H9 (cell line): ENCODE data around the gene GDPGP1. TPM values are rescaled to one million over a fixed set of nuclear protein-coding genes. Genes with fewer than 3 reads are reported as not detected.
A peak's percentile ranks its signal among the peaks of the same experiment; 100 is the strongest.

Source experiments
- DNase-seq: peaks from one replicate; pipeline ENCODE4 v3.0.0-alpha.2; 2017
- H2AFZ ChIP-seq: one replicate; pipeline ENCODE4 v1.6.1; 2013; ENCODE audit warnings: mild to moderate bottlenecking, low read length, control low read depth, moderate library complexity
- H2AK5ac ChIP-seq: 2 replicates; pipeline ENCODE4 v1.6.1; 2013; ENCODE audit warnings: low read length, control low read depth, mixed read lengths; ENCODE audit not compliant: insufficient read length
- H2BK120ac ChIP-seq: one replicate; pipeline ENCODE4 v1.6.1; 2013; ENCODE audit warnings: low read depth, mild to moderate bottlenecking, low read length, control low read depth, inconsistent platforms; ENCODE audit not compliant: poor library complexity, severe bottlenecking
- H2BK12ac ChIP-seq: 2 replicates; pipeline ENCODE4 v1.6.1; 2013; ENCODE audit warnings: low read length, control low read depth, mixed read lengths, low read depth; ENCODE audit not compliant: insufficient read length
- H2BK15ac ChIP-seq: 2 replicates; pipeline ENCODE4 v1.6.1; 2013; ENCODE audit warnings: low read depth, low read length, control low read depth
- H2BK20ac ChIP-seq: one replicate; pipeline ENCODE4 v1.6.1; 2013; ENCODE audit warnings: low read depth, mild to moderate bottlenecking, low read length, control low read depth, inconsistent platforms; ENCODE audit not compliant: poor library complexity, severe bottlenecking
- H2BK5ac ChIP-seq: 2 replicates; pipeline ENCODE4 v1.6.1; 2013; ENCODE audit warnings: low read length, control low read depth, mixed read lengths; ENCODE audit not compliant: insufficient read length
- H3K14ac ChIP-seq: 2 replicates; pipeline ENCODE4 v1.6.1; 2013; ENCODE audit warnings: low read length, control low read depth; ENCODE audit not compliant: insufficient read depth
- H3K18ac ChIP-seq: 2 replicates; pipeline ENCODE4 v1.6.1; 2013; ENCODE audit warnings: low read depth, mild to moderate bottlenecking, mixed read lengths, low read length, control low read depth; ENCODE audit not compliant: insufficient read length
- H3K23ac ChIP-seq: 2 replicates; pipeline ENCODE4 v1.6.1; 2013; ENCODE audit warnings: low read length, control low read depth, mixed read lengths, low read depth; ENCODE audit not compliant: insufficient read length
- H3K23me2 ChIP-seq: 2 replicates; pipeline ENCODE4 v1.6.1; 2013; ENCODE audit warnings: low read depth, mild to moderate bottlenecking, mixed read lengths, low read length, control low read depth; ENCODE audit not compliant: insufficient read length, poor library complexity, severe bottlenecking
- H3K27ac ChIP-seq: 2 replicates; pipeline ENCODE4 v1.5.1; 2013; ENCODE audit warnings: low read length, control low read depth, mixed read lengths, low read depth; ENCODE audit not compliant: insufficient read length
- H3K27me3 ChIP-seq: 2 replicates; pipeline ENCODE4 v1.6.1; 2013; ENCODE audit warnings: low read length, control low read depth, inconsistent platforms; ENCODE audit not compliant: insufficient read depth
- H3K4ac ChIP-seq: 2 replicates; pipeline ENCODE4 v1.6.1; 2013; ENCODE audit warnings: low read depth, mild to moderate bottlenecking, control low read depth, inconsistent platforms, low read length, moderate library complexity
- H3K4me1 ChIP-seq: 2 replicates; pipeline ENCODE4 v1.6.1; 2013; ENCODE audit warnings: low read length, control low read depth, inconsistent platforms; ENCODE audit not compliant: insufficient read depth
- H3K4me2 ChIP-seq: 2 replicates; pipeline ENCODE4 v1.6.1; 2013; ENCODE audit warnings: low read length, control low read depth, mixed read lengths; ENCODE audit not compliant: insufficient read length, insufficient read depth
- H3K56ac ChIP-seq: 2 replicates; pipeline ENCODE4 v1.6.1; 2013; ENCODE audit warnings: low read depth, mild to moderate bottlenecking, mixed read lengths, low read length, control low read depth; ENCODE audit not compliant: insufficient read length
- H3K79me1 ChIP-seq: 2 replicates; pipeline ENCODE4 v1.6.1; 2013; ENCODE audit warnings: low read depth, mild to moderate bottlenecking, moderate library complexity, low read length, control low read depth, inconsistent platforms; ENCODE audit not compliant: insufficient read depth, poor library complexity, severe bottlenecking
- H3K79me2 ChIP-seq: 2 replicates; pipeline ENCODE4 v1.6.1; 2013; ENCODE audit warnings: low read length, control low read depth, inconsistent platforms; ENCODE audit not compliant: insufficient read depth
- H3K9ac ChIP-seq: 2 replicates; pipeline ENCODE4 v1.6.1; 2013; ENCODE audit warnings: low read length, control low read depth, mixed read lengths; ENCODE audit not compliant: insufficient read length; ENCODE audit errors: extremely low read depth
- H3K9me3 ChIP-seq: one replicate; pipeline ENCODE4 v1.6.1; 2013; ENCODE audit warnings: low read depth, low read length, inconsistent platforms; ENCODE audit not compliant: control insufficient read depth
- H3T11ph ChIP-seq: one replicate; pipeline ENCODE4 v1.6.1; 2013; ENCODE audit warnings: mild to moderate bottlenecking, low read length, control low read depth, inconsistent platforms
- H4K20me1 ChIP-seq: one replicate; pipeline ENCODE4 v1.6.1; 2013; ENCODE audit not compliant: control insufficient read depth, insufficient read length, insufficient read depth
- H4K5ac ChIP-seq: 2 replicates; pipeline ENCODE4 v1.6.1; 2013; ENCODE audit warnings: low read depth, mild to moderate bottlenecking, mixed read lengths, low read length, control low read depth; ENCODE audit not compliant: insufficient read length
- H4K8ac ChIP-seq: replicated peaks from 2 replicates; pipeline ENCODE4 v1.6.1; 2013; ENCODE audit warnings: low read length, control low read depth, mixed read lengths, low read depth; ENCODE audit not compliant: insufficient read length
- H4K91ac ChIP-seq: 2 replicates; pipeline ENCODE4 v1.6.1; 2013; ENCODE audit warnings: low read depth, mild to moderate bottlenecking, moderate library complexity, mixed read lengths, low read length, control low read depth; ENCODE audit not compliant: insufficient read length
- H3K27ac Mint-ChIP-seq, 3 experiments: 2 replicates in 2 of 3; 3 replicates in 1 of 3; pipeline ENCODE4 v1.8.0; 2020 to 2021; ENCODE audit warnings: mixed read lengths in 3 of 3, mild to moderate bottlenecking in 1 of 3, moderate library complexity in 1 of 3
- H3K27me3 Mint-ChIP-seq: 2 replicates; pipeline ENCODE4 v1.8.0; 2021; ENCODE audit warnings: low read depth, mild to moderate bottlenecking, moderate library complexity, mixed read lengths
- H3K36me3 Mint-ChIP-seq, 3 experiments: 2 replicates in 2 of 3; 3 replicates in 1 of 3; pipeline ENCODE4 v1.8.0; 2020 to 2021; ENCODE audit warnings: low read depth in 3 of 3, mixed read lengths in 3 of 3; ENCODE audit not compliant: insufficient read depth in 1 of 3
- H3K4me1 Mint-ChIP-seq, 2 experiments: 2 replicates each; pipeline ENCODE4 v1.8.0; 2020; ENCODE audit warnings: mixed read lengths in 2 of 2
- H3K4me3 Mint-ChIP-seq, 2 experiments: 2 replicates in 1 of 2; 3 replicates in 1 of 2; pipeline ENCODE4 v1.8.0; 2020 to 2021; ENCODE audit warnings: mild to moderate bottlenecking in 2 of 2, mixed read lengths in 2 of 2, moderate library complexity in 1 of 2
- H3K9me3 Mint-ChIP-seq, 2 experiments: 2 replicates in 1 of 2; 3 replicates in 1 of 2; pipeline ENCODE4 v1.8.0; 2020; ENCODE audit warnings: mild to moderate bottlenecking in 2 of 2, mixed read lengths in 2 of 2, moderate library complexity in 1 of 2
- CTCF ChIP-seq: fragments of 200-600 bp; sonication (generic); conservative IDR thresholded peaks from 3 replicates; pipeline ENCODE4 v1.8.0; 2021; ENCODE audit warnings: antibody characterized with exemption, mild to moderate bottlenecking
- WGBS: extraction: QIAGEN DNeasy Blood & Tissue Kit; methylation state at CpG from one replicate; pipeline ENCODE4 v1.1.7; 2013; ENCODE audit warnings: missing lambda C conversion rate, low lambda C conversion rate, mixed read lengths; ENCODE audit not compliant: insufficient read length; ENCODE audit errors: extremely low coverage; 5-methylcytosine and 5-hydroxymethylcytosine counted together
- total RNA-seq: library from RNA; stranded (reverse); gene quantifications from 2 replicates; pipeline ENCODE4 v1.2.1, GENCODE V29; 2021

The GDPGP1 gene
- total RNA-seq, 1 experiment from 2014 or later = 6.7 TPM

- Histone ChIP-seq H2BK120ac (no peak overlapping the region), H4K91ac (no peak overlapping the region), H2BK12ac (no peak overlapping the region), H3K4me2 (peak overlapping the region; percentile 45), H3K79me2 (peaks cover 3% of the 10 kb centered on the region; the same call in 1 of the 2 replicates), H4K20me1 (no peaks in the 10 kb centered on the region), H3K27me3 (no peaks in the 10 kb centered on the region; the same call in 1 of the 2 replicates), H4K5ac (no peak overlapping the region), H3K9ac (peak overlapping the region; percentile 74), H2AK5ac (no peak overlapping the region), H3K9me3 (no peaks in the 10 kb centered on the region), H2AFZ (no peak overlapping the region), H3K4me1 (peaks cover 6% of the 10 kb centered on the region; the same call in 1 of the 2 replicates), H3K14ac (peak overlapping the region; percentile 70), H2BK5ac (no peak overlapping the region), H2BK15ac (no peak overlapping the region), H3K79me1 (peaks cover 13% of the 10 kb centered on the region), H4K8ac (no peak overlapping the region), H3K23ac (no peak overlapping the region), H3K56ac (no peak overlapping the region), H3K23me2 (peaks cover 13% of the 10 kb centered on the region), H3T11ph (no peak overlapping the region), H3K27ac (no peak overlapping the region), H3K18ac (peak overlapping the region; percentile 46), H3K4ac (no peak overlapping the region), H2BK20ac (no peak overlapping the region)
- no peaks in the 10 kb centered on the region for H3K9me3 Mint-ChIP-seq
- H3K27me3 Mint-ChIP-seq = peaks cover 4% of the 10 kb centered on the region
- WGBS = no CpG with 5 or more reads among the region's 25 CpGs
- TF ChIP-seq CTCF = no peak
- peak overlapping the region; percentile 79 to 90 for H3K4me3 Mint-ChIP-seq
- no peak overlapping the region for H3K27ac Mint-ChIP-seq
- H3K36me3 Mint-ChIP-seq = peaks cover 4 to 9% (median 5%) of the 10 kb centered on the region in 3 experiments; a peak in 4 of 7 replicates
- no peak for DNase-seq
- H3K4me1 Mint-ChIP-seq = peaks cover 22 to 23% of the 10 kb centered on the region in 2 experiments
Measured at GRCh38 chr15:90201944-90202375, 32.0 kb upstream of the GDPGP1 start.
